ENCODE results near the gene TFF2. TPM values are rescaled to one million over a fixed set of nuclear protein-coding genes. Genes with fewer than 3 reads are reported as not detected.

Gene TFF2
- total RNA-seq, 6 donors from 2014 or later = not detected

DNA sequence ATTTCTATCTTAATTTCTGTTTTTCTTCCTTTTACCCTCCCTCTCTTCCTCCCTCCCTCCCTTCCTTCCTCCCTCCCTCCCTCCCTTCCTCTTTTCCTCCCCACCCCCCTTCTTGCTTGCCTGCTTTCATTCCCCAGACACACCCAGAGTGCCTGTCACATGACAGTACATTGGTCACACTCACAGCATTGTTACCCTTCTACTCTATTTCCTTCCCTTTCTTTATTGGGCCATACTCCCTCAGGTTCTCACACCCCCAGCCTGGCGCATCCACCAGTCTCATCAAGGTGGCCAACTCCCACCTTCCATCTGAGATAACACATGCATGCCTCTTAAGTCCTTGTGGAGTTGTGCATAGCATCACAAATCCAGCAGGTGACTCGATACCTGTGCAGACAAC, 34.2 kb upstream of the TFF2 start:
- no peaks in the 10 kb centered on the region for H3K27me3 ChIP-seq
- H3K27ac ChIP-seq = no peak overlapping the region
- peaks cover 0 to 11% (median 8%) of the 10 kb centered on the region in 4 donors for H3K4me1 ChIP-seq
- TF ChIP-seq, protein P1, sequence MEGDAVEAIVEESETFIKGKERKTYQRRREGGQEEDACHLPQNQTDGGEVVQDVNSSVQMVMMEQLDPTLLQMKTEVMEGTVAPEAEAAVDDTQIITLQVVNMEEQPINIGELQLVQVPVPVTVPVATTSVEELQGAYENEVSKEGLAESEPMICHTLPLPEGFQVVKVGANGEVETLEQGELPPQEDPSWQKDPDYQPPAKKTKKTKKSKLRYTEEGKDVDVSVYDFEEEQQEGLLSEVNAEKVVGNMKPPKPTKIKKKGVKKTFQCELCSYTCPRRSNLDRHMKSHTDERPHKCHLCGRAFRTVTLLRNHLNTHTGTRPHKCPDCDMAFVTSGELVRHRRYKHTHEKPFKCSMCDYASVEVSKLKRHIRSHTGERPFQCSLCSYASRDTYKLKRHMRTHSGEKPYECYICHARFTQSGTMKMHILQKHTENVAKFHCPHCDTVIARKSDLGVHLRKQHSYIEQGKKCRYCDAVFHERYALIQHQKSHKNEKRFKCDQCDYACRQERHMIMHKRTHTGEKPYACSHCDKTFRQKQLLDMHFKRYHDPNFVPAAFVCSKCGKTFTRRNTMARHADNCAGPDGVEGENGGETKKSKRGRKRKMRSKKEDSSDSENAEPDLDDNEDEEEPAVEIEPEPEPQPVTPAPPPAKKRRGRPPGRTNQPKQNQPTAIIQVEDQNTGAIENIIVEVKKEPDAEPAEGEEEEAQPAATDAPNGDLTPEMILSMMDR (IDR thresholded peaks at IDR 0.05) = no peak
- TF ChIP-seq POLR2AphosphoS5 (IDR thresholded peaks at IDR 0.05) (no peak), POLR2A (IDR thresholded peaks at IDR 0.05) (no peak), EP300 (IDR thresholded peaks at IDR 0.05) (no peak)
- no peaks in the 10 kb centered on the region for H3K36me3 ChIP-seq
- ATAC-seq (ENCODE audit: low FRiP score in 2 of 2) = no peak
- WGBS, 2 donors = 78 to 87% methylated on average over 2 of the region's 2 CpGs
- peak in 1 of 2 donors; percentile 33 for DNase-seq
- H3K9me3 ChIP-seq = peaks cover 0 to 10% (median 0%) of the 10 kb centered on the region in 4 donors
- H3K4me3 ChIP-seq = no peak overlapping the region

DNA sequence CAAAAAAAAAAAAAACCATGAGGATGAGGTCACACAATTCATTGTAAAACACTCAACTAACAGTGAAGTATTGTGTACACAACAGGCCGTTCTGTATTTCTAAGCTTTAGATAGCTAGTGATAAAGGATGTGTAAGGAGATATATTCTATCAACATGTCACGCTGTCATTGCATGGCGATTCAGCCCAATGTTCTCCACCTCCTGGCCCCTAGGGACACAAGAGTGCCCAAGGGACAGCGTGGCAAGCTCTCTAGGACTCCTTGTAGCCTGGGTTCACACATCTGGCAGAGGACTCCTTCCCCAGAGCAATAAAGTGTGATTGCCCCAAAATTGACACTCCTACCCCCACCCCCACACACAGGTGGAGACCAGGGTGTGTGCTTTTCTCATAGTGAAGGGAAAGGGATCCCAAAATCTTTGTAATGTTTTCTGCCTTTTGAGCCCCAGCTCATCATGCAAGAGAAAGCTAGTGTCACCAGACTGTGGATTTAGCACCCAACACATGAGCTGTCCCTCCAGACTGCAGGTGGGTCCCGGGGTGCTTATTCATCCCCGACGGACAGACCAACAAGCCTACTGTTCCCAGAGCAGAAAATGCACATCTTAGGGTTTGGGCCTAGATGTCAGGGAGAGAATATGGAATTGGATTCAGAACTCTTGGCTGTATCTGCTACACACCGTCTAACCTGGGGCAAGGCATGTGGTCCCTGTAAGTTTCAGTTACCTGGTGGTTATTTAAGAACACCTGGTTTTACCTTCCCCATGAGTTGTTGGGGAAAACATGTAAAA, 33.6 kb upstream of the TFF2 start:
- 76 to 77% methylated on average over 8 of the region's 8 CpGs for whole genome bisulfite sequencing, 2 donors
- Histone ChIP-seq H3K4me1 (peaks cover 0 to 10% (median 7%) of the 10 kb centered on the region in 4 donors), H3K27ac (no peak overlapping the region), H3K27me3 (no peaks in the 10 kb centered on the region), H3K36me3 (no peaks in the 10 kb centered on the region), H3K4me3 (no peak overlapping the region), H3K9me3 (peaks cover 0 to 10% (median 0%) of the 10 kb centered on the region in 4 donors)
- DNase-seq (no peak), ATAC-seq (ENCODE audit: low FRiP score in 2 of 2) (no peak)
- TF ChIP-seq EP300 (IDR thresholded peaks at IDR 0.05) (no peak), POLR2AphosphoS5 (IDR thresholded peaks at IDR 0.05) (no peak), POLR2A (IDR thresholded peaks at IDR 0.05) (no peak)
- TF ChIP-seq, protein P1 (IDR thresholded peaks at IDR 0.05) = no peak

DNA sequence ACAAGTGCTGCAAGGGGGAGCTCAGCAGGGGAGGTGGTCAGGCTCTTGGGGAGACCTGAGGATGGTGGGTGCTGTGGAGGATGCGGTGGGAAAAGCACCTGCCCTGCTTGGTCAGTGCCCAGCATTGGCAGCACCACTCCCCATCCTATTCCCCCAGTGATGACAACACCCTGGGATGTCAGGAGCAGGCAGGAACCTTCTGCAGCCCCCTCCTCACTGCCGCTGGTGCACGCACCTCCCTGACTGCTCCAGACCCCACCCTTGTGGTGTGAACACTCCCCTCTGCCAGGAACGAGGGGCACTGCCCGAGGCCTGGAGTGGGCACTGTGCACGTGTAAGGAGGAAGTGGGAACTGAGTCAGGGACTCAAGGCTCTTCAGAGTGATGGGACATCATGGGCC, 32.5 kb upstream of the TFF2 start:
- Histone ChIP-seq H3K36me3 (no peaks in the 10 kb centered on the region), H3K4me3 (no peak overlapping the region), H3K27ac (no peak overlapping the region), H3K4me1 (peaks cover 0 to 8% (median 2%) of the 10 kb centered on the region in 4 donors), H3K9me3 (peaks cover 0 to 10% (median 0%) of the 10 kb centered on the region in 4 donors), H3K27me3 (no peaks in the 10 kb centered on the region)
- 77 to 90% methylated on average over 6 of the region's 6 CpGs for WGBS, 2 donors
- no peak for TF ChIP-seq EP300 (IDR thresholded peaks at IDR 0.05)
- TF ChIP-seq, protein P1 (IDR thresholded peaks at IDR 0.05) = no peak
- no peak for TF ChIP-seq POLR2A (IDR thresholded peaks at IDR 0.05)
- DNase-seq (no peak), ATAC-seq (ENCODE audit: low FRiP score in 2 of 2) (no peak)

DNA sequence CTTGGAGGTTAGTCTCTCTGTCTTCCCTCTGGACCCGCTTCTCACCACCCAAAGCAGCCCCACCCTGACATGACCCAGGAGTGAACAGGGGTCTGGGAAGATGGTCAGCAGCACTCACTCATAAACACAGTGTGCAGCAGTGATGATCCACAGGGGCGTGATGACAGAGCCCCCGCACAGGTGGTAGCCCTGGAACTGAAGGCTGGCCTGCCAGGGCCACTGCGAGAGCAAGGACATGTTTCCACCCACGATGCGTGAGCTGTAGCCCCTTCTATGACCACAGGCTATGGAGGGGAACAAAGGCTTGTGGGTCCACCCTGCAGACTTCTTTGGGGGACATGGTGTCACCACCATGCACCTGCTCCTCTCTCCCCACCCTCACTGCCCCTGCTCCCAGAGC, 32.1 kb upstream of the TFF2 start:
- Histone ChIP-seq H3K36me3 (no peaks in the 10 kb centered on the region), H3K27me3 (no peaks in the 10 kb centered on the region), H3K4me3 (no peak overlapping the region), H3K27ac (no peak overlapping the region), H3K9me3 (peaks cover 0 to 10% (median 0%) of the 10 kb centered on the region in 4 donors), H3K4me1 (peaks cover 0 to 8% (median 2%) of the 10 kb centered on the region in 4 donors)
- no peak for DNase-seq
- TF ChIP-seq, protein P1 (IDR thresholded peaks at IDR 0.05) = no peak
- no peak for TF ChIP-seq EP300 (IDR thresholded peaks at IDR 0.05)
- TF ChIP-seq POLR2A (IDR thresholded peaks at IDR 0.05) = no peak
- TF ChIP-seq POLR2AphosphoS5 (IDR thresholded peaks at IDR 0.05) = no peak
- WGBS, 2 donors = 92 to 94% methylated on average over 2 to 6 of the region's 6 CpGs
- ATAC-seq (ENCODE audit: low FRiP score in 2 of 2) = no peak
